GM18519 (cell line): ENCODE results near the gene ZNF41.
"Not testable (repeated sequence)": the region's sequence is repeated elsewhere in the genome, so short reads cannot be mapped to it uniquely, and the experiment has no call there.

Source experiments
- ATAC-seq: cut with Tn5 transposase; IDR thresholded peaks from one replicate; pipeline ENCODE4 v1.9.1; 2021; ENCODE audit warnings: mild to moderate bottlenecking, moderate library complexity; ENCODE audit not compliant: unreplicated experiment, low FRiP score

The ZNF41 gene

DNA sequence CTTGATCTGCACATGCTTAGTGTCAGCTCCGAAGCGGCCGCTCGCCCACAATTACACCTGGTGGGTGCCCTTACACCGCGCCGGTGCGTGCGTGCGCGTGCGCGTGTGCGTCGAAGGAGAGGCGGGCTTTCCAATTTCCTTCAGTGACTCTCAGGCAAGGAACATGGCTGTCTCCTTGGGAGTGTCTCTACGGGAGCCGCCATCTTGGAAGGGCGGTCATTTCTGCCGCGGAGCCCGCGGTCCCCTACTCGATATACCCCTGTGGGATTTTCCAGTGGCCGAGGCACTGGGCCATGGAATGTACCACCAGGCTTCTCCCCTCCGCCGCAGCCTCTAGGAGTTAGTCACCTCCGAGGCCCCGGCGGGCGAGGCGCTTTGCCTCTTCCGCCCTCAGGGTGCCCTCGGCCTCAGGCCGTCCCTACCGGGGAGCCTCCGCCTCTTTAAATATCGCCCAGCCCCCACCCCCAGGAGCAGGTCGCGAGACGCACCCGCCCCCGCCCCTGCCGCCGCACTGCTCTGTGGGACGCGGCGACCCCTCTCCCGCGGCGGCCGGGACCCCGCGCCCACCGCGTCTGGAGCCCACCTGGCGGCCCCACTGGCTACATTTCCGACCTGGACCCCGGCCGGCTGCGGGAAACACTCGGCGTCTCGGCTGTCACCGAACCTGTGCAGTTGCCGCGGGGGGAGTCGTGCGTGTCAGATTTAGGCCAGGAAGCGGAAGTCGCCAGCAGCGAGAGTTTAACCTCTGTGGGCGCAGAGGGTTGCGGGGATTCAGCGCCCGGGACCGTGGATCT lies at the start of gene ZNF41:
Gene ZNF41 (minus strand): TSS at position 711 of the 794 bp plus-strand sequence. CDS start 15,741 bp downstream, outside the sequence.
- peak; percentile 72 for ATAC-seq

DNA sequence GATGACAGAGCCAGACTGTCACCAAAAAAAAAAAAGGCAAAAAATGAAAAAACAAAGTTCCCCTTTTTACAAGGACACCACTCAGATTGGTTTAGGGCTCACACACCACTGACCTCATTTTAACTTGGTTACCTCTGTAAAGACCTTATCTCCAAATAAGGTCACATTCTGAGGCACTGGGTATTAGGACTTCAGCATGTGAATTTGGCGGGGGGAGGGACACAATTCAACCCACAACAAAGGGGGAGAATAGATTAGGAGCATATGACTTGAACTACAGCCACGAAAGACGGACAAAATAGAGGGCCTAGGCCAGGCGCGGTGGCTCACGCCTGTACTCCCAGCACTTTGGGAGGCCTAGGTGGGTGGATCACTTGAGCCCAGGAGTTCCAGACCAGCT lies 47.0 kb upstream of the ZNF41 start:
- ATAC-seq = no peak

DNA sequence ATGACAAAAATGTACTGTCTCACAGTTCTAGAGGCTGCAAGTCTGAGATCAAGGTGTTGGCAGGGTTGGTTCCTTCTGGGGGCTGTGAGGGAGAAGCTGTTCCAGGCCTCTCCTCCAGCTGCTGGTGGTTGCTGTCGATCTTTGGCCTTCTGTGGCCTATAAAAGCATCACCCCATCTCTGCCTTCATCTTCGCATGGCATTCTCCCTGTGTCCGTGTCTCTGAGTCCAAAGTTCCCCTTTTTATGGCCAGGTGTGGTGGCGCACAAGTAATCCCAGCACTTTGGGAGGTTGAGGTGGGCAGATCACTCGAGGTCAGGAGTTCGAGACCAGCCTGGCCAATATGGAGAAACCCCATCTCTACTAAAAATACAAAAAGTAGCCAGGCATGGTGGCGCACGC lies 46.5 kb upstream of the ZNF41 start:
- no peak for ATAC-seq

DNA sequence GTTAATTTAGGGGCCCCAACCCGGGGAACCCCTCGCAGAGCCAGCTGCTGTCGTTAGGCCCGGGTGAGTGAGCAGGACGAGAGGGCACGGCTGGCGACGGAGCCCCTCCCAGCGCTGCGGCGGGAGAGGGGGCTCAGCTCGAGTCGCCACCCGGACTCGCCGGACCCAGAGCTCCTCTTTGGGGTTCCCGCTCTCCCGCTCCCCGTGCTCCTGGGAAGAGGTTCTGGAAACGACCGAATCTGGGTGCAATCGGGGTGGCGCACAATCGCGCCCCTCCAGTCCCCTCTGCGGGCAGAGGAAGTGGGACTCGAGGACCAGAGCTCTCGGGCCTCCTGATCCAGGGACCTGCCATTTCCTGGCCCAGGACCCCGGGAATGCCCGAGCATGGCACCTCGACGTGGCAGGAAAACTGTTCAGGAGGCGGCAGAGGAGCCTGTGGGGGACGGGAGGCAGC lies 40.7 kb upstream of the ZNF41 start:
- ATAC-seq = no peak

DNA sequence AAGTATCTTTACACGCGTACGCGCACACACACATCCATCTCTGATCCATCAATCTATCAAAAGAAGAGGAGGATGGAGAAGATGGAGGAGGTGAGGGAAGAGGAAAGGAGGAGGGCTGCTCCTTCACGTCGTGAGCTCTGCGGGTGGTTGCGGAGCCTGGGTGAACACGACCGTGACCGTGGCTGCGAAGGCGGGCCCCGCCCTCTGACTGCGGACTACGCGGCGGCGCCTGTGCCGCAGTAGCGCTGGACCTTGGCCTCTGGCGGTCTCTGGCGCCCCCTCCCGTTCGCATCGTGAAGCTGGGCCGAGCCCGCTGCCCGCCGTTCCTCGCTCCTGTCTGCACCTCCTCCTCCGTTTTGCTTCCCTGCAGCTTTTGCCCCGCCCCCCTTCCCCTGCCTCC lies 40.3 kb upstream of the ZNF41 start:
- ATAC-seq = no peak

DNA sequence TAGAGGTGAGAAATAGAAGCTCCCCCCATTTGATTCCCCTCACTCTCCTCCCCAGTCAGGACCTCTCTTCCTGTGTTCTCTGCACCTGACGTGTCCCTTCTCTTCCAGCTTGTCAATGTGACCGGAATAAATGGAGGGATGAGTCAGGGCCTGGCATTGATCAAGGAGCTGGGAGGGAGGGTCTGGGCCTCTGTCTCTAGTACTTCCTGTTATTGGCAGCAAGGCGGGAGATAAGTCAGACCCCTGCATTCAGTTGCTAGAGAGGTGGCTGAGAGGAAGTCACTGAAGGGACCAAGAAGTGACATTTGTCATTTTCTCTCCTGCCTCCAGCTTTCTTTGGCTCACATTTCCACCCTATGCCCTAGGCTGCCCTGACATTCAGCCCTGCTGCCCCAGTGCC lies 35.1 kb upstream of the ZNF41 start:
- ATAC-seq = no peak

DNA sequence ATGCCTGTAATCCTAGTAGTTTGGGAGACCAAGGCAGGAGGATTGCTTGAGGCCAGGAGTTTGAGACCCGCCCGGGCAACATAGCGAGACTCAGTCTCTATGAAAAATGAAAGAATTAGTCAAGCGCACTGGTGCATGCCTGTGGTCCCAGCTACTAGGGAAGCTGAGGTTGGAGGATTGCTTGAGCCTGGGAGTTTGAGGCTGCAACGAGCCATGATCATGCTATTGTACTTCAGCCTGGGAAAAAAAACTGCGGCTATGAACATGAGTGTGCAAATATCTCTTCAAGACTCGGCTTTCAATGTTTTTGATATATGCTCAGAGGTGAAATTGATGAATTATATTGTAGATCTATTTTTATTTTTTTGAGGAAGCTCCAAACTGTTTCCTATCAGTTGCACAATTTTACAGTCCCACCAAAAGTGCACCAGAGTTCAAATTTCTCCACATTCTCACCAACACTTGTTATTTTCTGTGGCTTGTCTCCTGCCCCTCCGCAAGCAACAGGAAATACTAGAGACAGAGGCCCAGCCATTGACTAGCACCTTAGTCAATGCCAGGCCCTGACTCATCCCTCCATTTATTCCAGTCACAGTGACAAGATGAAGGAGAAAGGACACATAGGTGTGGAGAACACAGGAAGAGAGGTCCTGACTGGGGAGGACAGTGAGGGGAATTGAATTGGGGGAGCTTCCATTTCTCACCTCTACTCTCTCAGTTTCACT lies 33.1 kb upstream of the ZNF41 start:
- ATAC-seq = no peak

DNA sequence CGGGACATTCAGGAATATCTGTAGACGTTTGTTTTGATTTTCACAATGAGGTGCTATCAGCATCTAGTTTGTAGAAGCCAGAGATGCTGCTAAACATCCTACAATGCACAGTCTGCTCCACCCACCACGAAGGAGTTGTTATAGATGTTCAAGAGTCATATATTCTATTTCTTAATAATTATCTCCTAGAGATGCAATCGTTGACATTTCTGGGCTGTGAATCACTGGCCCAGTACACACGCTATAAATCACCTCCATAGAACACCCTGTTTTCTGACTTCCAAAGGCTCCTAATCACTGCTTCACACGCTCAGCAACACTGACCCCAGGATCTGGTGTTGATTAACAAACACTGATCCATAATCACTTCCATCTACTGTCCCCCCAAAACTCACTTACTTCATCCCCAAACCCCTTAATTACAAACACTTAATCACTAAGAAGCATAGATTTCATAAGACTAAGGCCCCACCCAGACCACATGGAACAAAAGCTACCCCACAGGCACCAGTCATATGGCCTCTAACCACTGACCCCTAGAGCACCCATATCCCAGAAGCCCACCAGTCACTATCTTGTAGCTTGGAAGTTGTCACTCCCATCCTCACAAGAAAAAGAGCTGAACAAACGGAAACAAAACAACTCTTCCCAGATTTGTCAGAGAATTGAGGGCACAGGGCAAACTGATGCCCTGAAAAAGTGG lies 31.7 kb upstream of the ZNF41 start:
- ATAC-seq = no peak

DNA sequence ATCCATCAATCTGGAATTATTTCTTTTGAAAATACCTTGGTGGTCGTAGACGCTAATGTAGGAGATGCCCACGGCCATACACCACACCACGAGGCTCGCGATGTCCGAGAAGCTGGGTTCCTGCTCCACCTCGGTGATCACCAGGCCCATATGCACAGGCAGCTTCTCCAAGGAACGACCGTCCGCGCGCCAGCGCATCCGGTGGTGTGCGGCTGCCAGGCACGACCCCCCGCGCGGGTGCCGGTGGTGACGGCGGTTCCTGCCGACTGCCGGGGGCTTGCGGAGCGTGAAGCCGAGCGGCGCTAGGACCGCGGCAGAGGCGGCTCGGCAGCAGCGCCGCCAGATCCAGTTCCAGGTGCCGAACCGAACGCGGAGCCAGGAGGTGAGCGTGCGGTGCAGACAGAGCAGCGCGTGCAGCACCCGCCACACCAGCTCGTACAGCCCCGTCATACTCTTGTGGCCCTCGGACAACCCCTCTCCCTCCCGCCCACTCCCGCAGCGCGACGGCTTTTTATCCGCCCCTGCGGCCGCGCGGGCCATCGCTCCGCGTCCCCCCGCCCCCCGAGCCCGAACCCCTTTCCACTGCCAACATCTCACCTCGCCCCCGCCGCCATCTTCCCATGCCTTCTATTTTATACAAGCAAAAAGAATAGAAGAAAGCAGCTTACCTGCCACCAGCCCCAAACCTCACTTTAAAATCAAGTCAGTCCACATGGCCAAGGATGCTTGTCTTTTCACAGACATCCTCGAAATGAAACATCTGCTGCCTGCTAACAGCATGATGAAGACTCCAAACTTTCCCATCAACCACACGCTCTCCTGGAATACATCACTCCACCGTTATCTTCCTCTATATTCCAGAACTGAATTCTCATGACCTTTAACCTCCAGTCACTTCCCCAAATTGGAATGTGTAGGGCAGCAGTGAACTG lies 30.3 kb upstream of the ZNF41 start:
- ATAC-seq = not testable (repeated sequence)

DNA sequence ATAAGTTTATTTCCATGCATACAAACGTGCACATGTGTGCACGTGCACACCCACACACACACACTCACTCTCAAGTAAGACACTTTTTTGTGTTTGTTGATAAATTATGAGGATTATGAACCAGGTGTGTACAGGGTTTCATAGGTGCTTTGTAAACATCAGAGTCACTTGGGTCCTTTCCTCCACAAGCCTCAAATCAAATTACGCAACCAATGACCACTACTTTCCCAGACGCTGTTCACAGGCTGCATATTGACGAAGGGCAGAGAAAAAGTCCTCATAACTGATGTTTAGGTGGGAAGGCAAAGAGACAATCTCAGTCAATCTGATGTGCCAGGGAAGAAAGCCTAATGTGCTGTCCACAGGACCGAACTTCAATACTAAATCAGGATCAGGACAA lies 29.4 kb upstream of the ZNF41 start:
- not testable (repeated sequence) for ATAC-seq

DNA sequence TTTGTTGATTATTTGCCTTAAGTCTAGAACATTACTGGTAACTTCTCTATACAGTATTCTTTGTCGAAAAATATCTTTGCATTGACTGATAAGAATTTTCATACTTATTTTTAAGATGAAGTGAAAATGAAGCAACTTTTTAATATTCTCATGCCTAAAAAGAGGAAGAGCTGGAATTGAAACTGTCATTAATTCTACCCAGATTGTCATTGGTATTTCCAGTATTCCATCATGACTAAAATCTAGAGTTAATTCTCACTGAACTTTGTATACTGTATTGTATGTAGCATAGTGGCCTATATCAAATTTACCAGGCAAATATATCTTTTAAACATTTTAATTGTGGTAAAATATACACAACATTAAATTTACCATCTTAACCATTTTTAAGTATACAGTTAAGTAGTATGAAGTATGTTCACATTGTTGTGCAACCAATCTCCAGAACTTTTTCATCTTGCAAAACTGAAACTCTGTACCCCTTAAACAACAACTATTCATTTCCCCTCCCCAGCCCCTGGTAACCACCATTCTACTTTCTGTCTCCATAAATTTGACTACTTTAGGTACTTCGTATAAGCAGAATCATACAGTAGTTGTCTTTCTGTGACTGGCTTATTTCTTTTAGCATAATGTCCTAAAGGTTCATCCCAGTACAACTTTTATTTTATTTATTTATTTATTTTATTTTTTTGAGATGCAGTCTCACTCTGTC lies 24.3 kb upstream of the ZNF41 start:
- no peak for ATAC-seq

DNA sequence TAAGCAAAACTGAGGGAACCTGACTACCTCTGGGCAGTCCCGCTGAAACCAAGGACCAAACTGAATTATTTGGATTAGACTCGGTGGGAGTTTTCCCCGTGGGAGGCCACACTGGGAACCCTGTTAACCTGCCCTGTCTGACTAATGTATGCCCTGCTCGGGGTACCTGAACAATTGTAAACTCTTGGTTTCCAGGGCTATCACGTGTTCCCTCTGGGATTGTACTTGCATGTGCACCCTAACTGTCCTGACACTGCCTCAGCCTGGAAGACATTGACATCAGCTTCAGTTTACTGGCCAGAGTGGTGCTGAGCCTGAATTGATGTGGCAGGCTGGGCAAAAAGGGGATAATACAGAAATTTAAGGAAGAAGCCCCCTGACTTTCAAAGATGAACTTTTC lies 20.1 kb upstream of the ZNF41 start:
- ATAC-seq = no peak

DNA sequence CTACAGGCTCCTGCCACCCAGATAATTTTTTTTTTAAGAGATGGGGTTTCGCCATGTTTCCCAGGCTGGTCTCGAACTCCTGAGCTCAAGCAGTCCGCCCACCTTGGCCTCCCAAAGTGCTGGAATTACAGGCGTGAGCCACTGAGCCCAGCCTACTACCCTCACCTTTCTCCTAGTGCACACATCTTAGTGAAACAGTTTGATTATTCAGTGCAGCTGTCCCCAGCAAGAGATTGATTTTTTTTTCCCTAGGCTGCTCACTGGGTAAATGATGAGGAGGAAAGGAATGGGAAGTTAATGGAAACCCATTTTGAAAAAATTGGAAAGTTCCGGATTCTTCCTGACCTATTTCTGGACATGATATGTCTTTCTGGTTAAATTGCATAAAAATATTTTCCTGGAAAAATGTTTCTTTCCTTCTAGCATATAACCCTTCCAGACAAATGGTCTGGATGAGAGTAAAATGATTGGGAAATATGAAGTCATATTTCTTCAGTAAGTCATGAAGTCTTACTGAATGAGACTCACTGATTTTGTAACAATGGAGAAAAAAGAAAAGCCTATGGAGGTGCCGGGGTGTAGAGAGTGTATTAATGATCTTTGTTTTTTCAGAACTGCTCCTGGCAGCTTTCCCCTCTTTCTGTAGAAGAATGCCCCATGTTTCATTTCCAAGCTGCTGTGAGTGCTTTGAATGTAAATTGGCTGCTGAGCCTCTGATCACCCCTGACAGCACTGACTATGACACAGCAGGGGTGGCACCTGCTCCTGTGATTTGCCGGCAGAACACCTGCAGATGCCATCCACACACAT lies 19.5 kb upstream of the ZNF41 start:
- no peak for ATAC-seq

DNA sequence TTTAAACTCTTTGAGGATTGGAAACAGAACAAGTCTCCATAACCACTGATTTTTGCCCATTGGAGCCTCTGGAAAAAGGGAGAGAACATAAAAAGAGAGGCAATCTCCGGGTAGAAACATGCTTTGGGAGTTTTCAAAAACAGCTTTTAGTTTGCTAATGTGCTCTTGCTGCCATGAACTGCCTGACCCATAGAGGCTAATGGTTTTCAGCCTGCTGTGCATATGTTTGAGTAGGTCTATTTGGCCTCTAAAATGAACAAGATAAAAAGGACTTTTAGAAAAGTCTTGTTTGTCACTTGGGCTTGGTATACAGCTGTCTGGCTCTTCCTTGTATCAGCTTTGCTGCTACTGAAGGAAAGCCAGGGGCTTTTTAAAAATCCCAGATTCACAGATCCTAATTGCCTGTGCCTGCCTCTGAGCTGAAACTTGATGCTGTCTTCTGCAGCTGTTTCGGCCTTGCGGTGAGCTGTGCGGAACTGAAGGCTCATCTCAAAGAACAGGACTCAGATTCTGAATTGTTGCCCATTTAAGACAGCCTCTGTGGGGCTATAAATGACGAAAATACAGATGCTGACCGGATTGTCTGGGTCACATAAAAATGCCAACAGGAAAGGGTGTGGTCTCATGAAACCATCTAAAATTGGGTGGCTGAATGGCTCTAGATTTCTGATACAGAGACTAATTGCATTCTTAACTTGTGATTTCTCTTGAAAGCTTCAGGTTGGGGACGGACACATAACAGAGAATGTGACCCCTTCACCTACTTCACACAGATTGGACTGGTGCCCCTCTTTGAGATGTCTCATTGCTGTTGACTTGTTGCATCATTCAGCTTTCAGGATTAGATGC lies 18.4 kb upstream of the ZNF41 start:
- ATAC-seq = no peak

DNA sequence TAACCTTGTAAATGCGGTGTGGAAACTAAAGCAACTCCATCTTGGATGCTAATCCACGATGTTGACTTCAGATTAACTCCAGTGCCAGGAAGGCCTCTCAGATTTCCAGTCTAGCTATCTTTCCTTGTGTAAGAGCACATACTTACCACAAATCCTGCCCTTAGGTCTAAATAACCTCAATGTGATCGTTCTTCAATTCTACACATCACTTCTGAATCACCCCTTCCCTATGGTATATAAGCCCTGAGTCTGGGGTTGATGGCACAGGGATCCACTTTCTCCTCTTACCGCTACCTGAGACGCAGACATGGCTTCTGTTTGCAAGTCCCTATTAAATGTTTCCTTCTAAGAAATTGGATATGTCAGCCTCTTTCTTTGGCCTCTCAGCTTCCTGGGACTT lies 17.5 kb upstream of the ZNF41 start:
- no peak for ATAC-seq

DNA sequence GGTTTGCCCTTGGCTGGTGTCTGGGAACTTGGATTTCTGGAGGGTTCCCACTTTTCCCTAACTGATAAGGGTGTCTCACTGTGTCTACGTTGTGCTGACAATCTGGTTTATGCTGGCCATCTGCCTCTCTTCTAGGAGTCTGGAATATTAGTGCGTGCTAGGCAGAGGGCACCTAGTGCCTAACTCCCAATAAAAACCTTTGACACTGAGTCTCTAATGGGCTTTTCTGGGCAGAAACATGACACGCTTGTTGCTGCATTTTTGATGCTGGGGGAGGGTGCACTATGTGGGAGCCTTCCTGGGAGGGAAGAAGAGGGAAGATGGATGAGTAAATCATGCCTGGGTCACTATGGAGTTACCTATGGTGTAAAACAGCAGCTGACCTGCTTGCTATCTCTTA lies 16.3 kb upstream of the ZNF41 start:
- no peak for ATAC-seq

DNA sequence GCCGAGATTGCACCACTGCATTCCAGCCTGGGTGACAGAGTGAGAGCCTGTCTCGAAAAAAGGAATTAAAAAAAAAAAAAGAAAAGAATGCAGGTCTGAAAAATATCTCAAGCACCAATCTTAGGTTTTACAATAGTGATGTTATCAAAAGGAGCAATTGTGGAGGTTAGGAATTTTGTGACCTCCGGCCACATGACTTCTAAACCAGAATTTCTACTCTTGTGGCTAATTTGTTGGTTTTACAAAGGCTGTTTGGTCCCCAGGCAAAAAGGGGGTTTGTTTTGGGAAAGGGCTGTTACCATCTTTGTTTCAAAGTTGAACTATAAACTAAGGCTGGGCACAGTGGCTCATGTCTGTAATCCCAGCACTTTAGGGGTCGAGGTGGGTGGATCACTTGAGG lies 15.4 kb upstream of the ZNF41 start:
- ATAC-seq = no peak
